DLD1 (cell line): ENCODE measurements around the gene ALS2CL.

ENCODE experiments used
- in situ Hi-C: cut with HindIII; loops from 2 replicates; pipeline ENCODE4 v1.10.0; 2017; ENCODE audit warnings: low sequenced_read_pairs

The ALS2CL gene

DNA sequence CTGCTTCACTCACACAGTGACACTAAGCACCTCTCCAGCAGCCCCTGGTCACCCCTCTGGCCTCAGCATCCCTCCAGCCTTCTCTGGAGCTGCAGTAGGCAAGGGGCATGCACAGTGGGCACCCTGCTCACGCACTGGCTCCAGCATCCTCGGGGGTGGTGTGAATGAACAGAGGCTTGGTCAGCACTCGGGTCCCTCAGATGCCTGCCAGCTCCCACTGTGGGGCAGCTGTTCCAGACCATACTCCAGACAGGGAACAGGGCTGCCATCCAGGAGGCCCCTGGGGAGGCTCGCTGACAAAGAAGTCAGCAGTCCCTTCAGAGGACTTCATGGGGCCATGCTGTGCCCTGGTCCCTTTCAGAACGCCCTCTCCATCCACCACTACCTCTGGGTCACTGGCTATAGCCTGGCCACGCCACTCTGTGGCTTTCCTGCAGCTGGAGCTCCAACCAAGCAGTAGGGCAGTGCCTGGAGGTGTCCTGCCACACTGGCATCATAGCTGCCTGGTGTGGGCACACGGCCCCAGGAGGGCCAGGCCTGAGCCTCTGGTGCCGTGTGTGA is 26.3 kb downstream of the ALS2CL start:
- in situ Hi-C loops: no loop called here

DNA sequence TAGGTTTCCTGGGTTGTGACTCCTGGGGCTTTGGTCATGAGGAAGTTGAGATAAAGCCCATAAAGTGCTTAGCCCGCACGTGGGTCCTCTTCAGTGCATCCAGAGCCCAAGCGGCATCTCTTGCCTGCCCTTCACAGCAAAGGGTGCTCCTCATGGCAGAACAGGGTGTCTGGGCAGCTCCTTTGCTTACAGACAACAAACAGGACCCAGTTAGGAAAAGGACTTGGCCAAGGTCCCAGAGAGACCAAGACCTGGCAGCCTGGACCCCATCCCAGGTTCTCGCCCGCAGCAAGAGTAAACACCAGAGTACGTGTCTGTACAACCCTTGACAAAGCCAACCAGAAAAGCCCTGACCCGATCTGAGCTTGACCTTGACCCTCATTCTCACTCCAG is 27.0 kb downstream of the ALS2CL start:
- in situ Hi-C loops: no loop called here

- in situ Hi-C loops: no loop called here
Measured at GRCh38 chr3:46665763-46666452, 27.6 kb downstream of the ALS2CL start.

DNA sequence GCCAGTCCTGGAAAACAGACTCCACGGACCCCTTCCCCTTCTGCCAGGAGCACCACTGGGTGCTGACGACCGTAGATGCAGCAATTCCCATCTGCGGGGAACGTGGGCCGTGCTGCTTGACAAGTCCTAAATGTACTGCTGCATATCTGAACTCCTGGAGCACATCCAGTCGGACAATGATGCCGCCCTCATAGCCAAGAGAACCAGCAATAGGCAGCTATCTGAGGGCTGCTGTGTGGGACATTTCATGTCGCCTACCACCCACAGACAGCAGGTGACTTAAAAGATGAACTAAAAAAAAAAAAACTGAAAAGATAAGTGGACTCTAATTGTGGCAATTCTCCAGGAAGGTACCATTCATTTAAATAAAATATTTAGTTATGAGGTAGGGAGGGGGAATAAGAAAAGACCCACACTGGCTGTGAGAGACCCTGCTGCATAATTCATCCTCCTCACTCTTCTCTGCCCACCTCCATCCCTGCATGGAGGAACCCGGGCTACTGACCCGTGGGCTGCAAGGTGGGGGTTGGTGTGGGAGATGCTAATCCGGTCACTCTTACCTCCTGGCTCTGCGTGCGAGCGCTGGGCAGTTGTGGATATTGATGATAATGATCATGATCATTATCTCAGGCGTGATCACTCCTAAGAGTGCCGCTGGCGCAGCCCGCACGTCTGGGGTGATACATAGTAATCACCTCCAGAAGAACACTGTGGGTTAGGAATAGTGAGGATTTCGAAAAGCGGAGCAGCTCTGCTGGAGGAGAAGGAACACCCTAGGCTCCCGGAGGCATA is 28.3 kb downstream of the ALS2CL start:
- in situ Hi-C loops: no loop called here

DNA sequence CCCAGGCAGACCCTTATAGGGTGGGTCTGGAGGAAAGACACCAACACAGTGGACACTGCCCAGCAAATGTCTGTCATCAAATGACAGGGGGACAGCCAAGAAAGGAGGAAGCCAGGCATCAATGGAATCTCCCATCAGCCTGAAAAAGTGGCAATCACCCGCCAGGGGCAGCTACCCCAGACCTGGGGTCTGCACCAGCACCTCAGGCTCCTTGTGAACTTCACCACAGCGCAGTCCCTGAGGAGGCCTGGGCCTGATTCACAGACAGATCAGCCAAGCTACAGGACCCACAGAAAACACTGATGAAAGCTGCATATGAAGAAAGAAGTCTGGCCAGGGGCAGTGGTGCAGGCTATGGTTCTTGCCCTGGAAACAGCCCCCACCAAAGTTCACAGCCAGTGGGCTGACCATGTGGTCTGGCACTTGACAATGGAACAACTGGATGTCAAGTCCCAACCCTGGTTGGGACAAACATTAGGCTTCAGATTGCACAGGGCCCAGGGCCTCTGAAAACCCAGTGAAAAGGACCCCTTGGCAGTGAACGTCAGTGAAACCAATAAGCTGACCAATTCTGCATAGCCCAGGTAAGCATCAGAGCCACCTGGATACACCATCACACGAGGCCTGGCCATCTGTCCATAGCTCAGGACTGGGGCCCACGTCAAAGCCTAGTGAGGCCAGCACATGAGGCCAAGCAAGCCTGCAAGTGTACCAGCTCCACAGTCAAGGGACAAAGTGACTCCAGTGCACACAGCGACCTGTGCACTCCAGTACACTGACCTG is 29.1 kb downstream of the ALS2CL start:
- in situ Hi-C loops: no loop called here

GRCh38 chr3:46663591-46664135 is 29.8 kb downstream of the ALS2CL start:
- in situ Hi-C loops: no loop called here

DNA sequence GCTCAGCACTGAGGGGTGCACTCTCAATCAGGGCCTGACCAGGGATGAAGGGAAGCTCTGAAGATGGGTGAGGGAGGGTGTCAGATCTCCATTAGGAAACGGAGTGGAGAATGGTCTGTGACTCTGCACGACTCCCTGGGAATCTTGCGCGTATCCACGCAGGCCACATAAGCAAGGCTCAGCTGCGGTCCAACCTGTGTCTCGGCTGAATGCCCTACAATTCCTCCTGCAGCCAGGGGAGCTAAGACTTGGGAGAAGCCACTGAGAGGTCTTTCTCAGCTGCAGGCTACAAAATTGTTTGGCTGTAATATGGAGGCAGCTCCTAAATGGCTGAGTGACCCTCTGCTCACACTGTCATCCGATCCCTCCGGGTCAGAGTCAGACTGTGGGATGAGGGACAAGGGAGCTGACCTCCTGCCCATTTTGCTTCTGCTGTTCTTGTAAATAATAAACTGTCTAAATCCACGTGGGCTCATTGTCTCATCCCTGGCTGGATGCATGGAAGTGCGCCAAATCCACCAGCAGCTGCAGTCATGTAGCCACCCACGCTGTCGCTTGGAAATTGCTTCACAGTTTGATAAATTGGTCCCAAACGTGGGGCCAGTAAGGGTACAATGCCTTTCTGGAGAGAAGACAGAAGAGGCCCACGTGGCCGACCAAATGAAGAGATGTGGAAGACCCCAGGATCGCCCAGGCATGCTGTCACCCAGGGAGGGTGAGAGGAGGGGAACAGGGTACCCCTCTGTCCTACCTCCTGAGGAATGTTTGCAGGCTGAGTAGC is 30.5 kb downstream of the ALS2CL start:
- in situ Hi-C loops: no loop called here

GRCh38 chr3:46661776-46662766 is 31.4 kb downstream of the ALS2CL start:
- in situ Hi-C loops: no loop called here

DNA sequence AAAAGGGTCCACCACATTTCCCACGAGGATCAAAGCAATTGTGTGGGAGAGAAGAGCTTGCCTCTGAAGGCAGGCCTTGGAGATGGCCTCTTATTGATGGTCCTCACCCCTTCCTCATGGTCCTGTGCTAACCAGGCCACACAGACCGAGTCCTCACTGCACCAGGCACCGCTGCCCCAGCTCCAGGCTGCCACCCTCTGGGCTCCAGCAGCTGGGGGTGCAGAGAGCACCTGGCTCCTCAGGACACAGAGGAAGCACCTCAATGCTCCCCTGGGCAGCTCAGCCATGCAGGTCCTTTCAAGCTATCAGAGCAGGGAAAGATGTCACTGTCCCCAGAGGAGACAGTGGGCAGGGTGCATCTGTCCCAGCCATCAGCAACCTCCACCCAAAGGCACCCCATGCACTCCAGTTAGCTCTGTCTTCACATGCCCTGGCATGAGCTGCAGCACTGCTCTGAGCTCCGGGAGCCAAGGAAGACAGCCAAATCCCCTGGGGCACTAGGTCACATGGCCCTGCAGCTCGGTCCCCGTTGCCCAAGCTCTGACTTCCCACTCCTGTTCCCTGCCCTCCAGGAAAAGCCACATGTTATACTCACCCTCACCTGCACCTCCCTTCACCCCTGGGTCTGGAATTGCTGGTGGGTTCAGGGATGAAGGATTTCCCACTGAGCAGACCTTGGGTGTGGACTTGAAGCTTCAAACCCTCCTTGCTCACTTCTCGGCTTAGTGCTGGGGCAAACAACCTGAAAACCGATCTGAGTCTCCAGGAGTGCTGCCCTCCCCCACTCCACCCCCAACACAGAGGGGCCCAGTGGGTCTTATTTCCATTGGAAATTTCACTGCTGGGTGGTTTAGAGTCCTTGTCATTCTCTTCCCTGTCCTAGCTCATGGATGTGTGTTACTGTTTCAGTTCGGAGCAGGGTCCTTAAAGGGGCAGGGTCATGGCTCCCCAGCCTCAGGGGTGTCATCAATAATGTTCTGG is 32.6 kb downstream of the ALS2CL start:
- in situ Hi-C loops: no loop called here

DNA sequence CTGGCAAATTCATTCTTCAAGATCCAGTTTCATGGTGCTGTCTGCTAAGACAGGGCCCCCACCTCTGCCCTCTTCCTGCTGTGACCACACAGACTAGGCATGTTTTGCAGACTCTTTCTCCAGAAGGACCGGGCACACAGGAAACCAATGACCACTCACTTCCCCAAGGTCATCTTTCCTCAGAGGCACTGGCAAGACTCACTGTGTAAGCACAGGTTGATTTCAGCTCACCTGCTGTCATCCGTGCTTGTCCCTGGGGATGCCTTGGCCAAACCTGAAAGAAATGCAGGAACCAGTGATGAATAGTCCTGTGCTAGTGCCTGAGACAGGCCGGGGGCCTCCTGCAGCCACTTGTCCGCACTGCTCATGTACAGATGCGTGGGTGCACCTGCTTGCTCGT is 33.5 kb downstream of the ALS2CL start:
- in situ Hi-C loops: no loop called here

GRCh38 chr3:46659285-46659684 is 34.2 kb downstream of the ALS2CL start:
- in situ Hi-C loops: no loop called here

- in situ Hi-C loops: no loop called here
Measured at GRCh38 chr3:46656778-46657556, 36.5 kb downstream of the ALS2CL start.

GRCh38 chr3:46655271-46655670 is 38.2 kb downstream of the ALS2CL start:
- in situ Hi-C loops: no loop called here

DNA sequence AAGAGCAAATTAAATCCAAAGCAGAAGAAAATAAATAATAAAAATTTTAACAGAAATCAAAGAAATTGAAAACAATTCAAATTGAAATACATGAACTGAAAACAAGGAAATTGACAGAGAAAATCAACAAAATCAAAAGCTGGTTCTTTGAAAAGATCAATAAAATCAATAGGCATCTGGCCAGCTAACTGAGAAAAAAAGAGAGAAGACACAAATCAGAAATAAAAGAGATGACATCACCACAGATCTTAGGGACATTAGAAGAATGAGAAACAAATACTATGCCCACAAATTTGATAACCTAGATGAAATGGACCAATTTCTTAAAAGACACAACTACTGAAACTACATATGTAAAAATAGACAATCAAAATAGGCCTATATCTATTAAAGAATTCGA is 42.4 kb downstream of the ALS2CL start:
- in situ Hi-C loops: no loop called here

- in situ Hi-C loops: loop anchor here (5.0 kb wide), 1 partner anchor 57 kb away; no protein-coding TSS in a partner anchor
Measured at GRCh38 chr3:46649436-46649835, 44.0 kb downstream of the ALS2CL start.

DNA sequence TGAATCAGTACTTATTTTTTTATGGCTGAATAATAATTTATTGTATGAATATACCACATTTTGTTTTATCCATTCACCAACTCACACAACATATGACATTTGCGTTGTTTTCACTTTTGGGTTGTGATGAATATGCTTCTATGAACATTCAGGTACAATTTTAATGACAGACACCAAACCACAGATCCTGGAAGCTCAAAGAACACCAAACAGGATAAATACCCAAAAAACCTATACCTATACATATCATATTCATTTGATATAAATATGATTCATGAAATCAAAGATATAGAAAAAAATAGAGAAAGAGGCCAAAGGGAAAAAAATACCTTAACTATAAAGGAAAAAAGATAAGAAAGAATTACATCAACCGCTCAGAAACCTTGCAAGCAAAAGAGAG is 45.4 kb downstream of the ALS2CL start:
- in situ Hi-C loops: loop anchor here (5.0 kb wide), 1 partner anchor 56 kb away; no protein-coding TSS in a partner anchor

DNA sequence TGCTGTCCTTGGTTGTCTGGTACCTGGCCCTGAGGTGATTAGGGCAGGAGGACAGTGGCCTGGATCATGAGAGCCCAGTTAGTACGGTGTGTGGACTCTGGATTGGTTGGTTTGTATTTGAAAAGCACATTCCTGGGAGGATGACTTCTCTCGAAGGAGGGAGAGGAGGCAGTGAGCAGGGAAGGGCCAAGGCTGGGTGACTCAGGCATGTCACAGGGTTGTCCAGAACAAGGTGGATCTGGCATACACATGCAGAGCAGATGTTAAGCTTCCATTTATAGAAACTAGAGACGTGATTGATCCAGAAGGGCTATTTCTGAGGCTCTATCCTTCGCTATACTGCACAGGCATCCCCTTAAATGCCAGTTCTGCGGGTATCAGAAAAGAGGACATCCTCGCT is 46.8 kb downstream of the ALS2CL start:
- in situ Hi-C loops: loop anchor here (5.0 kb wide), 1 partner anchor 54 kb away; no protein-coding TSS in a partner anchor
